ENCODE data around the gene LAMA5. TPM values are rescaled to one million over a fixed set of nuclear protein-coding genes. Genes with fewer than 3 reads are reported as not detected.

The LAMA5 gene
- polyA plus RNA-seq, 1 of the 3 experiments (the other 2 are of a cell fraction): 27.2 TPM

DNA sequence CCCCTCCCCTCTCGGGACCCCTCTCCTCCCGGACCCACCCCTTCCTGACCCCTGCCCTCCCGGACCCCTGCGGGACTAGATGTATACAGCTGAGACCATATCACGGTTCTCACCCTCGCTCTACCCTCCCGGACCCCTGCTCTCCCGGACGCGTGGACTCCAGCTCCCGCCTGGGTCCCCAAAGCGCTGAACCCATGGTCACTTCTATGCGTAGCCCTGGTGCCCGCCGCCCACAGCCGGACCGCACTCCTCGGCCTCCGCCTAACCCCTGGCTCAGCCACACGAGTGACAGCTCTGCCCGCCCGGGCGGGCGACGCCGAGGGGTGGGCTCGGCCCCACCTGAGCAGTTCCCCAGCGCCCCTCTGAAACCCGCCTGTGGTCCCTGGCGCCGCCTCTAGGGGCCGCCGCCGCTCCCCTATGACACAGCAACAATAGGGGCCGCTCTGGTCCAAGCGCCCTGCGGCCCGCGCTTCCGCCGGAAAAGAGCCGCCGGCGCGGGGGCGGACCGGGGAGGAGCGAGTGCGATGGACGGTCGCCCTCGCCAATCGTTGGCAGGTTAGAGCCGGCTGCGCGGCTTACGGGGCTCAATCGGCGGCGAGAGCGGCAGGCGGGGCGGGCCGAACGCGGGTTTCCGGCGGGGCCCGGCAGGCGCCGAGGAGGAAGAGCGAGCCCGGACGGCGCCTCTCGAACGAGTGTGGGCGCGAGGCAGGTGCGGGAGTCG lies 64.6 kb downstream of the LAMA5 start, which contains the start of gene ADRM1:
ADRM1 (plus strand) TSS at position 657 of the 721 bp plus-strand sequence. CDS start 572 bp downstream, outside the sequence.
- H3K9me3 ChIP-seq: no peaks in the 10 kb centered on the region
- ChIA-PET CTCF (interaction anchor here (0.6 to 3.1 kb wide), 21 partner anchors 12 to 155 kb away, joined by 3 to 25 read pairs (median 5); partner anchors contain the start of genes LAMA5 and RPS21), POLR2A (interaction anchor here (0.5 to 0.7 kb wide), 2 partner anchors 83 to 85 kb away, joined by 3 read pairs; partner anchors contain the start of gene RPS21)
- H3K9me2 ChIP-seq: no peaks in the 10 kb centered on the region
- H3K27me3 ChIP-seq (ENCODE audit: insufficient read depth): no peaks in the 10 kb centered on the region
- H3K79me2 ChIP-seq (ENCODE audit: insufficient read depth): peaks cover 44% of the 10 kb centered on the region
- H3K4me3 ChIP-seq (ENCODE audit: low read depth in 2 of 2, low read length in 1 of 2): peak within 1 kb of the TSS; percentile 96 to 97
- H3K27ac ChIP-seq (ENCODE audit: low read depth in 2 of 2, low read length in 1 of 2): peak within 1 kb of the TSS; percentile 80 to 94
- peak within 1 kb of the TSS; percentile 81 for H3K9ac ChIP-seq
- peaks cover 12% of the 10 kb centered on the region for H3F3A ChIP-seq (replicated peaks; ENCODE audit: insufficient read depth)
- peaks cover 7 to 26% of the 10 kb centered on the region in 2 experiments; a peak in 2 of 4 replicates for H3K4me1 ChIP-seq (ENCODE audit: control insufficient read depth in 1 of 2, insufficient read depth in 2 of 2, low read depth in 1 of 2, low read length in 1 of 2)
- peaks cover 41% of the 10 kb centered on the region for H4K20me1 ChIP-seq (ENCODE audit: insufficient read depth)
- WGBS (ENCODE audit: low lambda C conversion rate): 1% methylated on average over 42 of the region's 81 CpGs
- peaks cover 5 to 39% of the 10 kb centered on the region in 2 experiments for H3K36me3 ChIP-seq (replicated peaks in 1 of 2; ENCODE audit: control insufficient read depth in 1 of 2, insufficient read depth in 2 of 2, low read length in 1 of 2)
- peak; percentile 99 for DNase-seq
- H3K4me2 ChIP-seq: peak within 1 kb of the TSS; percentile 93
- H2AFZ ChIP-seq (ENCODE audit: low read depth): peak within 1 kb of the TSS; percentile 85; the same call in 1 of the 2 replicates
- no peak for TF ChIP-seq JUND (IDR thresholded peaks at IDR 0.05)
- TF ChIP-seq, protein P1, sequence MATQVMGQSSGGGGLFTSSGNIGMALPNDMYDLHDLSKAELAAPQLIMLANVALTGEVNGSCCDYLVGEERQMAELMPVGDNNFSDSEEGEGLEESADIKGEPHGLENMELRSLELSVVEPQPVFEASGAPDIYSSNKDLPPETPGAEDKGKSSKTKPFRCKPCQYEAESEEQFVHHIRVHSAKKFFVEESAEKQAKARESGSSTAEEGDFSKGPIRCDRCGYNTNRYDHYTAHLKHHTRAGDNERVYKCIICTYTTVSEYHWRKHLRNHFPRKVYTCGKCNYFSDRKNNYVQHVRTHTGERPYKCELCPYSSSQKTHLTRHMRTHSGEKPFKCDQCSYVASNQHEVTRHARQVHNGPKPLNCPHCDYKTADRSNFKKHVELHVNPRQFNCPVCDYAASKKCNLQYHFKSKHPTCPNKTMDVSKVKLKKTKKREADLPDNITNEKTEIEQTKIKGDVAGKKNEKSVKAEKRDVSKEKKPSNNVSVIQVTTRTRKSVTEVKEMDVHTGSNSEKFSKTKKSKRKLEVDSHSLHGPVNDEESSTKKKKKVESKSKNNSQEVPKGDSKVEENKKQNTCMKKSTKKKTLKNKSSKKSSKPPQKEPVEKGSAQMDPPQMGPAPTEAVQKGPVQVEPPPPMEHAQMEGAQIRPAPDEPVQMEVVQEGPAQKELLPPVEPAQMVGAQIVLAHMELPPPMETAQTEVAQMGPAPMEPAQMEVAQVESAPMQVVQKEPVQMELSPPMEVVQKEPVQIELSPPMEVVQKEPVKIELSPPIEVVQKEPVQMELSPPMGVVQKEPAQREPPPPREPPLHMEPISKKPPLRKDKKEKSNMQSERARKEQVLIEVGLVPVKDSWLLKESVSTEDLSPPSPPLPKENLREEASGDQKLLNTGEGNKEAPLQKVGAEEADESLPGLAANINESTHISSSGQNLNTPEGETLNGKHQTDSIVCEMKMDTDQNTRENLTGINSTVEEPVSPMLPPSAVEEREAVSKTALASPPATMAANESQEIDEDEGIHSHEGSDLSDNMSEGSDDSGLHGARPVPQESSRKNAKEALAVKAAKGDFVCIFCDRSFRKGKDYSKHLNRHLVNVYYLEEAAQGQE (IDR thresholded peaks at IDR 0.05; ENCODE audit: low read depth, low read length): no peak
- TF ChIP-seq MAX (IDR thresholded peaks at IDR 0.05; ENCODE audit: low read depth): peak; percentile 68
- peak; percentile 50; the same call in 1 of the 2 replicates for TF ChIP-seq POLR2AphosphoS5 (IDR thresholded peaks at IDR 0.05; ENCODE audit: low read depth, low read length)
- TF ChIP-seq SIN3A (IDR thresholded peaks at IDR 0.05; ENCODE audit: borderline replicate concordance, low read depth, low read length): peak; percentile 82; the same call in 1 of the 2 replicates
- no peak; the same call in 1 of the 2 replicates for TF ChIP-seq TCF12 (IDR thresholded peaks at IDR 0.05)
- no peak for TF ChIP-seq EZH2phosphoT487 (IDR thresholded peaks at IDR 0.05; ENCODE audit: borderline replicate concordance, low read depth)
- peak; percentile 64 for TF ChIP-seq IRF3 (IDR thresholded peaks at IDR 0.05; ENCODE audit: low read depth, low read length)
- no peak for TF ChIP-seq FOSL2 (IDR thresholded peaks at IDR 0.05; ENCODE audit: borderline replicate concordance, low read depth)
- TF ChIP-seq RCOR1 (IDR thresholded peaks at IDR 0.05; ENCODE audit: low read length): peak; percentile 10; the same call in 1 of the 2 replicates
- peak; percentile 76 for TF ChIP-seq CHD2 (IDR thresholded peaks at IDR 0.05; ENCODE audit: low read length, partially characterized antibody)
- peak; percentile 92 for TF ChIP-seq GABPA (IDR thresholded peaks at IDR 0.05; ENCODE audit: low read depth)
- TF ChIP-seq ELF1 (IDR thresholded peaks at IDR 0.05): peak; percentile 63
- TF ChIP-seq, protein P2, sequence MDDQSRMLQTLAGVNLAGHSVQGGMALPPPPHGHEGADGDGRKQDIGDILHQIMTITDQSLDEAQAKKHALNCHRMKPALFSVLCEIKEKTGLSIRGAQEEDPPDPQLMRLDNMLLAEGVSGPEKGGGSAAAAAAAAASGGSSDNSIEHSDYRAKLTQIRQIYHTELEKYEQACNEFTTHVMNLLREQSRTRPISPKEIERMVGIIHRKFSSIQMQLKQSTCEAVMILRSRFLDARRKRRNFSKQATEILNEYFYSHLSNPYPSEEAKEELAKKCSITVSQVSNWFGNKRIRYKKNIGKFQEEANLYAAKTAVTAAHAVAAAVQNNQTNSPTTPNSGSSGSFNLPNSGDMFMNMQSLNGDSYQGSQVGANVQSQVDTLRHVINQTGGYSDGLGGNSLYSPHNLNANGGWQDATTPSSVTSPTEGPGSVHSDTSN (IDR thresholded peaks at IDR 0.05): peak; percentile 99
- 0 out of 2 replicates have a peak, but pooled peaks have one; percentile 42 for TF ChIP-seq YY1 (IDR thresholded peaks at IDR 0.05; ENCODE audit: low read depth)
- no peak for TF ChIP-seq FOXJ3 (CRISPR knock-in tag; IDR thresholded peaks at IDR 0.05)
- peak; percentile 82 for TF ChIP-seq CTCF (IDR thresholded peaks at IDR 0.05)
- peak; percentile 34; the same call in 1 of the 2 replicates for TF ChIP-seq NRF1 (IDR thresholded peaks at IDR 0.05; ENCODE audit: low read depth, low read length)
- no peak; the same call in 1 of the 2 replicates for TF ChIP-seq SMC3 (IDR thresholded peaks at IDR 0.05; ENCODE audit: low read depth, low read length)
- TF ChIP-seq TEAD4 (IDR thresholded peaks at IDR 0.05; ENCODE audit: borderline replicate concordance, insufficient read depth): no peak
- 0 out of 2 replicates have a peak, but pooled peaks have one; percentile 15 for TF ChIP-seq ZBTB33 (IDR thresholded peaks at IDR 0.05; ENCODE audit: borderline replicate concordance, low read depth)
